ENCODE measurements around the gene PDRG1.

The PDRG1 gene

GRCh38 chr20:31907046-31907445, 44.8 kb downstream of the PDRG1 start:
- no peak for DNase-seq (ENCODE audit: low read depth)

- DNase-seq (ENCODE audit: low read depth), result no peak
Measured at GRCh38 chr20:31906001-31906400, 45.8 kb downstream of the PDRG1 start.

- DNase-seq (ENCODE audit: low read depth), result no peak
Measured at GRCh38 chr20:31903627-31904386, 48.0 kb downstream of the PDRG1 start.

GRCh38 chr20:31901615-31902014, 50.2 kb downstream of the PDRG1 start:
- no peak for DNase-seq (ENCODE audit: low read depth)

GRCh38 chr20:31897541-31897940, 54.3 kb downstream of the PDRG1 start:
- no peak for DNase-seq (ENCODE audit: low read depth)

GRCh38 chr20:31896049-31896448, 55.8 kb downstream of the PDRG1 start:
- DNase-seq (ENCODE audit: low read depth), result no peak

- no peak for DNase-seq (ENCODE audit: low read depth)
Measured at GRCh38 chr20:31894980-31895675, 56.7 kb downstream of the PDRG1 start.

Measured in stimulated activated CD8-positive, alpha-beta memory T cell treated with anti-CD3 and anti-CD28 coated beads, Interleukin-15, amount 100 ng/mL, for 1 hour (primary cell).